Panc1 (cell line): ENCODE results near the gene CD9.

ENCODE experiments used
- CTCF ChIP-seq: fragments of 450-650 bp; IDR thresholded peaks from 2 replicates; pipeline ENCODE4 v1.5.1; 2017; ENCODE audit warnings: mild to moderate bottlenecking
- POLR2AphosphoS5 ChIP-seq: IDR thresholded peaks from 2 replicates; pipeline ENCODE4 v1.6.1; 2012; ENCODE audit warnings: mild to moderate bottlenecking, low read depth, low read length, moderate library complexity
- REST ChIP-seq, 2 experiments: IDR thresholded peaks; 2 replicates each; pipeline ENCODE4 v1.6.1; 2011 to 2012; ENCODE audit warnings: low read depth in 2 of 2, control low read depth in 1 of 2, low read length in 1 of 2, mild to moderate bottlenecking in 1 of 2, moderate library complexity in 1 of 2; ENCODE audit not compliant: insufficient read depth in 1 of 2
- SIN3A ChIP-seq: IDR thresholded peaks from 2 replicates; pipeline ENCODE4 v1.6.1; 2012; ENCODE audit warnings: low read depth, mild to moderate bottlenecking, low read length, moderate library complexity, borderline replicate concordance; ENCODE audit not compliant: insufficient read depth
- TCF7L2 ChIP-seq: IDR thresholded peaks from 2 replicates; pipeline ENCODE4 v1.6.1; 2011; ENCODE audit warnings: mild to moderate bottlenecking, low read depth, low read length, inconsistent platforms

GRCh38 chr12:6204533-6205143, 4.4 kb downstream of the CD9 start:
- no peak for TF ChIP-seq CTCF
- no peak for TF ChIP-seq POLR2AphosphoS5
- no peak for TF ChIP-seq REST (IDR thresholded peaks at IDR 0.05; ENCODE audit: insufficient read depth in 1 of 2, low read depth in 2 of 2, low read length in 1 of 2)
- TF ChIP-seq SIN3A: no peak
- TF ChIP-seq TCF7L2: no peak
